Upper lobe of right lung (tissue), 1 donor: ENCODE measurements around the gene NFKB1. TPM values are rescaled to one million over a fixed set of nuclear protein-coding genes. Genes with fewer than 3 reads are reported as not detected.
"Not testable (repeated sequence)": the region's sequence is repeated elsewhere in the genome, so short reads cannot be mapped to it uniquely, and the experiment has no call there.

Source experiments
- ATAC-seq: fragments of 200-7000 bp; cut with Tn5 transposase; one replicate; pipeline ENCODE4 v1.9.1; 2020; ENCODE audit warnings: mild to moderate bottlenecking, moderate library complexity
- DNase-seq: peaks from one replicate; pipeline ENCODE4 v3.0.0-alpha.2; 2020
- H3K27ac ChIP-seq: fragments of 200-600 bp; one replicate; pipeline ENCODE4 v1.8.0; 2022
- H3K27me3 ChIP-seq: fragments of 200-600 bp; one replicate; pipeline ENCODE4 v1.8.0; 2022; ENCODE audit warnings: mild to moderate bottlenecking
- H3K36me3 ChIP-seq: fragments of 200-600 bp; one replicate; pipeline ENCODE4 v1.8.0; 2022
- H3K4me1 ChIP-seq: fragments of 200-600 bp; one replicate; pipeline ENCODE4 v1.8.0; 2022
- H3K4me3 ChIP-seq: fragments of 200-600 bp; one replicate; pipeline ENCODE4 v1.8.0; 2022; ENCODE audit warnings: mild to moderate bottlenecking
- H3K9me3 ChIP-seq: fragments of 200-600 bp; one replicate; pipeline ENCODE4 v1.8.0; 2022
- CTCF ChIP-seq: fragments of 200-600 bp; IDR thresholded peaks from one replicate; pipeline ENCODE4 v1.8.0; 2022; ENCODE audit warnings: antibody characterized with exemption
- intact Hi-C: fragments of 100-400 bp; cut with DNase I; formaldehyde crosslinking; loops from one replicate; pipeline ENCODE4 v1.11.0; 2022
- total RNA-seq: library from RNA; stranded (reverse); fragmentation: NEBNext Ultra II Directional; extraction: Animal tissue kit (Norgen Biotek cat#: 25700); gene quantifications from one replicate; pipeline ENCODE4 v1.2.1, GENCODE V29; 2021
- donor health status: DM: no; HTN: yes; CAD: no; lungs with severe emphysema.

Gene NFKB1
- total RNA-seq, 1 donor from 2014 or later: 48.8 TPM

- ATAC-seq (peak; percentile 56), DNase-seq (no peak)
- peaks cover 15% of the 10 kb centered on the region for H3K4me1 ChIP-seq
- TF ChIP-seq CTCF: no peak
- H3K27ac ChIP-seq: peak overlapping the region; percentile 47
- peaks cover 93% of the 10 kb centered on the region for H3K36me3 ChIP-seq
- no peaks in the 10 kb centered on the region for H3K27me3 ChIP-seq
- H3K9me3 ChIP-seq: no peaks in the 10 kb centered on the region
- H3K4me3 ChIP-seq: no peak overlapping the region
- intact Hi-C loops: no loop called here
Measured at GRCh38 chr4:102612824-102613366, 111.7 kb downstream of the NFKB1 start.

GRCh38 chr4:102614801-102615200, 113.6 kb downstream of the NFKB1 start:
- ATAC-seq: no peak
- H3K27me3 ChIP-seq: no peaks in the 10 kb centered on the region
- H3K36me3 ChIP-seq: peaks cover 75% of the 10 kb centered on the region
- H3K9me3 ChIP-seq: no peaks in the 10 kb centered on the region
- TF ChIP-seq CTCF: no peak
- H3K27ac ChIP-seq: peak overlapping the region; percentile 24
- DNase-seq: no peak
- H3K4me1 ChIP-seq: peaks cover 15% of the 10 kb centered on the region
- intact Hi-C loops: no loop called here
- peak overlapping the region; percentile 2 for H3K4me3 ChIP-seq

DNA sequence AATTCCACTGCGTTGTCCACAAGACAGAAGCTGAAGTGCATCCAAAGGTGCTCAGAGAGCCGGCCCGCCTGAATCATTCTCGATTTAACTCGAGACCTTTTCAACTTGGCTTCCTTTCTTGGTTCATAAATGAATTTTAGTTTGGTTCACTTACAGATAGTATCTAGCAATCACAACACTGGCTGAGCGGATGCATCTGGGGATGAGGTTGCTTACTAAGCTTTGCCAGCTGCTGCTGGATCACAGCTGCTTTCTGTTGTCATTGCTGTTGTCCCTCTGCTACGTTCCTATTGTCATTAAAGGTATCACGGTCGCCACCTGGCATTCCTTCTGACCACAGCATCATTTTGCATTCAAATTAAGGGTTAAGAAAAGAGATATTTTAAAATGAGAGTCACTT, 115.5 kb downstream of the NFKB1 start:
- H3K4me1 ChIP-seq: peaks cover 14% of the 10 kb centered on the region
- intact Hi-C loops: no loop called here
- no peak overlapping the region for H3K27ac ChIP-seq
- H3K9me3 ChIP-seq: no peaks in the 10 kb centered on the region
- H3K27me3 ChIP-seq: no peaks in the 10 kb centered on the region
- DNase-seq: no peak
- no peak overlapping the region for H3K4me3 ChIP-seq
- TF ChIP-seq CTCF: no peak
- peaks cover 58% of the 10 kb centered on the region for H3K36me3 ChIP-seq
- ATAC-seq: no peak

- intact Hi-C loops, ATAC-seq, H3K9me3 ChIP-seq, H3K27me3 ChIP-seq, H3K27ac ChIP-seq, H3K4me1 ChIP-seq, H3K4me3 ChIP-seq, DNase-seq: not testable (repeated sequence)
- H3K36me3 ChIP-seq: peaks cover 34% of the 10 kb centered on the region
Measured at GRCh38 chr4:102619021-102619420, 117.9 kb downstream of the NFKB1 start.

DNA sequence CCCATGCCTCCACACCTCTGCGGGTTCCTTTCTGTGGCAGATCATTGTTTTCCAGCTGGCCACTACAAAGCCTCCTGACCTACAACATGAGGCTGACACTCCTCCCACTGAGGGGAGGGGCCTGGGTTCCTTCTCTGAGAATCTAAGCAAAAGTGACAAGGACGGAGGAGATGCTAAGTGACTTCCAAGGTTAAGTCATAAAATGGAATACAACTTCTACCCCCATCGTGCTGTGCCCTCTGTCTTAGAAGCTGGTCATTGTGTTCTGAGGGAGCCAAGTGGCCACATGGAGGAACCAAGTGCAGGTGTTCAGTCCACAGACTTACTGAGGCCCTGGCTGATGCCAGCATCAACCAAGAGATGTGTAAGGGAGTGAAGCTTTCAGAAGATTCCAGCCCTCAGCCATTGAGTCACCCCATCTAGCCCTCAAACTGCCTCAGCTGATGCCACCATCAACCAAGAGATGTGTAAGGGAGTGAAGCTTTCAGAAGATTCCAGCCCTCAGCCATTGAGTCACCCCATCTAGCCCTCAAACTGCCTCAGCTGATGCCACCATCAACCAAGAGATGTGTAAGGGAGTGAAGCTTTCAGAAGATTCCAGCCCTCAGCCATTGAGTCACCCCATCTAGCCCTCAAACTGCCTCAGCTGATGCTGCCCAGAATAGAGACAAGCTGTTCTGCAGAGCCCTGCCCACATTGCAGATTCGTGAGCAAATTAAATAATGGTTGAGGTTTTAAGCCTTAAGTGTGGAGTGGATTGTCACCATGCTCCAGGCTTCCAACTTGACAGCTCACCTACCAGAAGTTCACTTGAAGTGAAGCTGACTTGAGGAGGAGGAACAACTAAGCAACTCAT, 118.8 kb downstream of the NFKB1 start:
- H3K4me3 ChIP-seq, DNase-seq, H3K9me3 ChIP-seq, H3K4me1 ChIP-seq, H3K27me3 ChIP-seq, H3K27ac ChIP-seq: not testable (repeated sequence)
- intact Hi-C loops: loop anchor here (5.0 kb wide), 1 partner anchor 392 kb away; no protein-coding TSS in a partner anchor
- peaks cover 24% of the 10 kb centered on the region for H3K36me3 ChIP-seq
- ATAC-seq: peak; percentile 60

- intact Hi-C loops: loop anchor here (5.0 kb wide), 1 partner anchor 391 kb away; no protein-coding TSS in a partner anchor
- peak; percentile 89 for ATAC-seq
- Histone ChIP-seq H3K27me3 (no peaks in the 10 kb centered on the region), H3K27ac (peak overlapping the region; percentile 39), H3K4me3 (no peak overlapping the region), H3K4me1 (no peaks in the 10 kb centered on the region), H3K9me3 (no peaks in the 10 kb centered on the region), H3K36me3 (peaks cover 15% of the 10 kb centered on the region)
- TF ChIP-seq CTCF: peak; percentile 46
- DNase-seq: no peak
Measured at GRCh38 chr4:102620697-102621497, 119.7 kb downstream of the NFKB1 start.
